ENCODE measurements around the gene NUDT3. TPM values are rescaled to one million over a fixed set of nuclear protein-coding genes. Genes with fewer than 3 reads are reported as not detected.

The NUDT3 gene
- polyA plus RNA-seq, 3 donors: 9.3 to 33.3 (median 10.9) TPM

DNA sequence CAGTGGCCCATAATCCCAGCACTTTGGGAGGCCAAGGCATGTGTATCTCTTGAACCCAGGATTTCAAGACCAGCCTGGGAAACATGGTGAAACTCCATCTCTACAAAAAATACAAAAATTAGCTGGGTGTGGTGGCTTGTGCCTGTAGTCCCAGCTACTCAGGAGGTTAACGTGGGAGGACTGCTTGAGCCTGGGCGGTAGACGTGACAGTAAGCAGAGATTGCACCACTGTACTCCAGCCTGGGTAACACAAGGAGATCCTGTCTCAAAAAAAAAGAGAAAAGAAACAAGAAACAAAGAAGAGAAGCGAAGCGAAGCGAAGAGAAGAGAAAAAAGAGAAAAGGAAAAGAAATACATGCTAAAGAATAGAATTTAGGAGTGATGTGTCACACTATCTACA lies 69.2 kb downstream of the NUDT3 start:
- peaks cover 16 to 24% of the 10 kb centered on the region in 2 donors for H3K36me3 Mint-ChIP-seq
- WGBS (ENCODE audit: insufficient coverage): 76% methylated on average over 3 of the region's 6 CpGs
- H2AFZ ChIP-seq (ENCODE audit: insufficient read depth, low read depth, low read length, poor library complexity, severe bottlenecking): no peak overlapping the region
- H3K9me3 Mint-ChIP-seq: no peaks in the 10 kb centered on the region
- intact Hi-C loops (cut with micrococcal nuclease): no loop called here
- TF ChIP-seq, protein P1, sequence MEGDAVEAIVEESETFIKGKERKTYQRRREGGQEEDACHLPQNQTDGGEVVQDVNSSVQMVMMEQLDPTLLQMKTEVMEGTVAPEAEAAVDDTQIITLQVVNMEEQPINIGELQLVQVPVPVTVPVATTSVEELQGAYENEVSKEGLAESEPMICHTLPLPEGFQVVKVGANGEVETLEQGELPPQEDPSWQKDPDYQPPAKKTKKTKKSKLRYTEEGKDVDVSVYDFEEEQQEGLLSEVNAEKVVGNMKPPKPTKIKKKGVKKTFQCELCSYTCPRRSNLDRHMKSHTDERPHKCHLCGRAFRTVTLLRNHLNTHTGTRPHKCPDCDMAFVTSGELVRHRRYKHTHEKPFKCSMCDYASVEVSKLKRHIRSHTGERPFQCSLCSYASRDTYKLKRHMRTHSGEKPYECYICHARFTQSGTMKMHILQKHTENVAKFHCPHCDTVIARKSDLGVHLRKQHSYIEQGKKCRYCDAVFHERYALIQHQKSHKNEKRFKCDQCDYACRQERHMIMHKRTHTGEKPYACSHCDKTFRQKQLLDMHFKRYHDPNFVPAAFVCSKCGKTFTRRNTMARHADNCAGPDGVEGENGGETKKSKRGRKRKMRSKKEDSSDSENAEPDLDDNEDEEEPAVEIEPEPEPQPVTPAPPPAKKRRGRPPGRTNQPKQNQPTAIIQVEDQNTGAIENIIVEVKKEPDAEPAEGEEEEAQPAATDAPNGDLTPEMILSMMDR (IDR thresholded peaks at IDR 0.05): no peak
- peaks cover 0 to 31% of the 10 kb centered on the region in 2 donors for H3K36me3 ChIP-seq (replicated peaks in 1 of 2; ENCODE audit: control insufficient read depth in 1 of 2, insufficient read depth in 2 of 2, low read length in 2 of 2)
- peaks cover 97% of the 10 kb centered on the region for H3K79me2 ChIP-seq (ENCODE audit: insufficient read depth, low read length)
- no peaks in the 10 kb centered on the region for H3K27me3 Mint-ChIP-seq (ENCODE audit: low read depth in 3 of 3)
- H3K9me3 ChIP-seq (replicated peaks in 1 of 2; ENCODE audit: control insufficient read depth in 1 of 2, insufficient read depth in 1 of 2, low read length in 2 of 2): no peaks in the 10 kb centered on the region
- no peak overlapping the region for H3K9ac ChIP-seq (ENCODE audit: insufficient read depth, low read length, poor library complexity, severe bottlenecking)
- peaks cover 50% of the 10 kb centered on the region for H4K20me1 ChIP-seq (ENCODE audit: insufficient read depth, low read length)
- H3K4me1 ChIP-seq (ENCODE audit: control insufficient read depth in 1 of 2, insufficient read depth in 2 of 2, low read length in 2 of 2): peaks cover 5 to 15% of the 10 kb centered on the region in 2 donors
- H3K27ac ChIP-seq (ENCODE audit: low read depth in 1 of 2, low read length in 2 of 2): peak overlapping the region in 1 of 2 donors; percentile 31
- no peak for DNase-seq
- peak overlapping the region in 5 of 7 donors; percentile 3 to 73 (median 31) for H3K27ac Mint-ChIP-seq
- peaks cover 18% of the 10 kb centered on the region for H3K4me1 Mint-ChIP-seq
- H3K4me2 ChIP-seq (replicated peaks; ENCODE audit: extremely low read depth, low read length, poor library complexity, severe bottlenecking): no peak overlapping the region
- H3K4me3 ChIP-seq (replicated peaks in 1 of 3; ENCODE audit: low read depth in 2 of 3, low read length in 3 of 3): no peak overlapping the region
- no peak overlapping the region for H3K4me3 Mint-ChIP-seq
- no peaks in the 10 kb centered on the region for H3K27me3 ChIP-seq (ENCODE audit: control insufficient read depth in 2 of 2, insufficient read depth in 2 of 2, low read length in 2 of 2)

DNA sequence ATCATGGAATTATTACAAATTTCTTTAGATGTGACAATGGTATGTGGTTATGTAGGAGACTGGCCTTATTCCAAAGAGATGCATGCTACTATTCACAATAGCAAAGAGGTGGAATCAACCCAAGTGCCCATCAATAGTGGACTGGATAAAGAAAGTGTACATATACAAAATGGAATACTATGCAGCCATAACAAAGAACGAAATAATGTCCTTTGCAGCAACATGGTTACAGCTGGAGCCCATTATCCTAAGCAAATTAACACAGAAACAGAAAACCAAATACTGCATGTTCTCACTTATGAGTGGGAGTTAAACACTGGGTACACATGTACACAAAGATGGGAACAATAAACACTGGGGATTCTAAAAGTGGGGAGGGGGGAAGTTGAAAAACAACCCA lies 69.7 kb downstream of the NUDT3 start:
- no CpG with 5 or more reads among the region's 1 CpG for WGBS (ENCODE audit: insufficient coverage)
- Histone ChIP-seq H3K4me1 (ENCODE audit: control insufficient read depth in 1 of 2, insufficient read depth in 2 of 2, low read length in 2 of 2) (peaks cover 10 to 20% of the 10 kb centered on the region in 2 donors), H3K36me3 (replicated peaks in 1 of 2; ENCODE audit: control insufficient read depth in 1 of 2, insufficient read depth in 2 of 2, low read length in 2 of 2) (peaks cover 0 to 28% of the 10 kb centered on the region in 2 donors), H3K27ac (ENCODE audit: low read depth in 1 of 2, low read length in 2 of 2) (peak overlapping the region in 1 of 2 donors; percentile 31), H3K79me2 (ENCODE audit: insufficient read depth, low read length) (peaks cover 97% of the 10 kb centered on the region), H3K4me2 (replicated peaks; ENCODE audit: extremely low read depth, low read length, poor library complexity, severe bottlenecking) (no peak overlapping the region), H3K4me3 (replicated peaks in 1 of 3; ENCODE audit: low read depth in 2 of 3, low read length in 3 of 3) (no peak overlapping the region), H2AFZ (ENCODE audit: insufficient read depth, low read depth, low read length, poor library complexity, severe bottlenecking) (no peak overlapping the region), H4K20me1 (ENCODE audit: insufficient read depth, low read length) (peaks cover 44% of the 10 kb centered on the region), H3K9me3 (replicated peaks in 1 of 2; ENCODE audit: control insufficient read depth in 1 of 2, insufficient read depth in 1 of 2, low read length in 2 of 2) (no peaks in the 10 kb centered on the region), H3K27me3 (ENCODE audit: control insufficient read depth in 2 of 2, insufficient read depth in 2 of 2, low read length in 2 of 2) (no peaks in the 10 kb centered on the region), H3K9ac (ENCODE audit: insufficient read depth, low read length, poor library complexity, severe bottlenecking) (no peak overlapping the region)
- H3K4me1 Mint-ChIP-seq: peaks cover 23% of the 10 kb centered on the region
- intact Hi-C loops (cut with micrococcal nuclease): no loop called here
- TF ChIP-seq, protein P1 (IDR thresholded peaks at IDR 0.05): no peak
- no peaks in the 10 kb centered on the region for H3K27me3 Mint-ChIP-seq (ENCODE audit: low read depth in 3 of 3)
- no peak for DNase-seq
- H3K36me3 Mint-ChIP-seq: peaks cover 16 to 23% of the 10 kb centered on the region in 2 donors
- no peaks in the 10 kb centered on the region for H3K9me3 Mint-ChIP-seq
- H3K4me3 Mint-ChIP-seq: no peak overlapping the region
- H3K27ac Mint-ChIP-seq: peak overlapping the region in 1 of 7 donors; percentile 73
